ENCODE measurements around the gene TNFRSF8.

TNFRSF8 gene

GRCh38 chr1:12072741-12073140, 9.6 kb downstream of the TNFRSF8 start:
- no peak overlapping the region for H3K4me3 ChIP-seq (ENCODE audit: control insufficient read depth, low read depth, low read length)
- DNase-seq (ENCODE audit: low read depth), result no peak
- TF ChIP-seq CTCF (IDR thresholded peaks at IDR 0.05; ENCODE audit: control insufficient read depth, insufficient read depth, low read depth, low read length, missing control alignments), result no peak

GRCh38 chr1:12073796-12074195, 10.7 kb downstream of the TNFRSF8 start:
- no peak for DNase-seq (ENCODE audit: low read depth)
- H3K4me3 ChIP-seq (ENCODE audit: control insufficient read depth, low read depth, low read length), result no peak overlapping the region
- TF ChIP-seq CTCF (IDR thresholded peaks at IDR 0.05; ENCODE audit: control insufficient read depth, insufficient read depth, low read depth, low read length, missing control alignments), result no peak

GRCh38 chr1:12075195-12076114, 12.4 kb downstream of the TNFRSF8 start:
- DNase-seq (ENCODE audit: low read depth), result peak; percentile 87
- no peak for TF ChIP-seq CTCF (IDR thresholded peaks at IDR 0.05; ENCODE audit: control insufficient read depth, insufficient read depth, low read depth, low read length, missing control alignments)
- H3K4me3 ChIP-seq (ENCODE audit: control insufficient read depth, low read depth, low read length), result no peak overlapping the region

- TF ChIP-seq CTCF (IDR thresholded peaks at IDR 0.05; ENCODE audit: control insufficient read depth, insufficient read depth, low read depth, low read length, missing control alignments), result no peak
- DNase-seq (ENCODE audit: low read depth), result no peak
- no peak overlapping the region for H3K4me3 ChIP-seq (ENCODE audit: control insufficient read depth, low read depth, low read length)
These were observed 13.4 kb downstream of the TNFRSF8 start for GRCh38 chr1:12076425-12077005.

GRCh38 chr1:12078575-12078937, 15.5 kb downstream of the TNFRSF8 start:
- no peak for TF ChIP-seq CTCF (IDR thresholded peaks at IDR 0.05; ENCODE audit: control insufficient read depth, insufficient read depth, low read depth, low read length, missing control alignments)
- no peak for DNase-seq (ENCODE audit: low read depth)
- H3K4me3 ChIP-seq (ENCODE audit: control insufficient read depth, low read depth, low read length), result no peak overlapping the region

- TF ChIP-seq CTCF (IDR thresholded peaks at IDR 0.05; ENCODE audit: control insufficient read depth, insufficient read depth, low read depth, low read length, missing control alignments), result peak; percentile 71
- no peak for DNase-seq (ENCODE audit: low read depth)
- no peak overlapping the region for H3K4me3 ChIP-seq (ENCODE audit: control insufficient read depth, low read depth, low read length)
These were observed 16.1 kb downstream of the TNFRSF8 start for GRCh38 chr1:12078938-12079861.

Data from AG09309 (cell line).